NCI-H446 (cell line): ENCODE measurements around the gene PHYKPL.

ENCODE experiments used
- DNase-seq, 2 experiments: peaks; one replicate each; lab custom pipeline; 2025; lab: John Stamatoyannopoulos, UW

PHYKPL gene

DNA sequence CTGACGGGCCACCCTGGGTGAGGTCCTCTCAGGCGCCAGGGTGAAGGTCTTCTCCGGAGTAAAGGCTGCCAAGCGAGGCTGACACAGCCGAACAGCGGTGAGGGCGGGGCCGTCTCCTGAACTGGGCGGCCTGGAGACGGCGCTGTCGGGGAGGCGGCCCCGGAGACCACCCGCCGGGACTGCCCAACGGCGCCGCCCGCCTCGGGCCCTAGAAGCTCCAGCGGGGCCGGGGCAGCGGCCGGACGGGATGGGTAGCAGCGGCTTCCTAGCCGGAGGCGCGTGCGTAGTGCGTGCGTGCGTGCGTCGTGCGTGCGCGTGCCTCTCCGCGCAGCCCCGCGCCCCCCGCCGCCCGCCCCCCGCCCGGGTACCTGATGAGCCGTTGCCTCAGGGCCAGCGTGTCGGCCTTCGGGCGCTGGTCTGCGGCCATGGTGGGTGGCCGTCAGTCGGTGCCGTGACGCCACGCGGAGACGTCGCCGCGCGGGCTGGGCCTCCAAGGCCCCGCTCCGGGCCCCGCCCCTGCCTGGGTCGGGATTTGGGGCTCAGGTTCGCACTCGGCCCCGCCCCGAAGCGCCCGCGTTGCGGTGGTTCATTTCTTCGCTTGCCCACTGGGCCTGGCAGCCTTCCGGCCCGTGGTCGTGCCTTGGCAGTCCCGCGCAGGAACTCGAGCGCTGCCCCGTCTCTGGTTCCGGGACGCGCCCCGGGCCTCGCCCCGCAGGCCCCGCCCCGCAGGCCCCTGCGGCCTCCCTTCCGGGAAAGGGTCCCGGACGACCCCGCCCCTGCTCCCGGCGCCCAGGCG is at the start of gene PHYKPL:
Gene PHYKPL (minus strand): TSS at position 679 of the 796 bp plus-strand sequence. CDS start 252 bp downstream, at position 427.
- DNase-seq: peak; percentile 25 to 73

- DNase-seq: no peak
These were observed 49.8 kb upstream of the PHYKPL start for GRCh38 chr5:178282391-178282790.

DNA sequence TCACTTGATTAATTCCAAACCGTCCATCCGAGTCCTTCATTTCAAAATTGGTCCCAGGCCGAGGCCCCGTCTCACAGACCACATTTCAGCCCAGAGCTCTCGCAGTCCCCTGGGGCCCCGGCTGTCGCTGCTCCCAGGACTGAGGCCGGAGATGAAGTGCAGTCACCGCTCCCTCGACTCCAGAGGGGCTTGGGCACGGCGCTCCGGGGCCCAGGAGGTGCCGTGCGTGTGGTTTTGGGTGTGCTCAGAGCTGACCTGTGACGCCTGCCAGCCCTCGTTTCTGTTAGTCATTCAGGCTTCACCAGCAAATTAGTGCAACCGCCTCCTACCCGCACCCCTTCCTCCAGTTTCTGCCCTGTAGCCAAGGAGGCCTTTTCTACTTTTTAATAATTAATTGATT is 48.7 kb upstream of the PHYKPL start:
- DNase-seq: no peak

- DNase-seq: no peak
These were observed 48.0 kb upstream of the PHYKPL start for GRCh38 chr5:178280631-178281030.

- DNase-seq: peak in 1 of 2 experiments; percentile 60
These were observed 47.3 kb upstream of the PHYKPL start for GRCh38 chr5:178279723-178280438.

GRCh38 chr5:178279026-178279722 is 46.6 kb upstream of the PHYKPL start:
- DNase-seq: no peak

- DNase-seq: no peak
These were observed 45.9 kb upstream of the PHYKPL start for GRCh38 chr5:178278358-178279023.

DNA sequence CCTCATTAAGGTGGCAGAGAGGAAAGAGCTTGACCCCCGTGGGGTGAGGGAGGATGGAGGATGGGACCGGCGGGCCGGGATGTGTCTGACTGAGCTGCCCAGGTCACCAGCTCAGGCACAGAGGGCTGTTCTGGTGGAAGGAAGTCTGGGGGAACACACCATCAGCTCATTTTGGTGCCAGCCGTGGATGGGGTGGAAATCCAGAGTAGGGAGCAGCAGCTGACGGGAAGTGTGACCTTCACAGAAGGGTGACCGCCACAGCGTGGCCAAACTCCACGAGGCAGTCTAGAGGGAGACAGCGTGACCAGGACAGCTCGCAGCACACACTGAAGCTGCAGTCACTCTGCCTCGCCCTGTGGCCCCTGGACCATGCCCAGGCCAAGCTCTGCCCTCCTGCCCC is 45.3 kb upstream of the PHYKPL start:
- DNase-seq: no peak

DNA sequence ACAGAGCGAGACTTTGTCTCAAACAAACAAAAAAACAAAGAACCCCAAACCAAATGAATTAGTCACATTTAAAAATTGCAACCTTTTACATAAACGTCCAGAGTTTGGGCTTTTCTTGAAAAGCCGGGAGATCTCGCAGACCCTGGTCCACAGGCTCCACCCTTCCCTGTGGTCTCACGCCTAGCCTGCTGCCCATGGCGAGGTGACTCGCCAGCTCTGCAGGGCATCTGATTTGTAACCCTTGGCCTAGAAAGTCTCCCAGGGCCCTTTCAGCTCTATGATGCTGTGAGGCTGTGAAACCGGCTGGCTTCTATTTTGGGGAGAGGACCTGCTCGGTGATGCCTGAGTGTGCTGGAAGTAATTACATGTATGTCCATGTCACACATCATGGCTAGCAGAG is 44.7 kb upstream of the PHYKPL start:
- DNase-seq: no peak

DNA sequence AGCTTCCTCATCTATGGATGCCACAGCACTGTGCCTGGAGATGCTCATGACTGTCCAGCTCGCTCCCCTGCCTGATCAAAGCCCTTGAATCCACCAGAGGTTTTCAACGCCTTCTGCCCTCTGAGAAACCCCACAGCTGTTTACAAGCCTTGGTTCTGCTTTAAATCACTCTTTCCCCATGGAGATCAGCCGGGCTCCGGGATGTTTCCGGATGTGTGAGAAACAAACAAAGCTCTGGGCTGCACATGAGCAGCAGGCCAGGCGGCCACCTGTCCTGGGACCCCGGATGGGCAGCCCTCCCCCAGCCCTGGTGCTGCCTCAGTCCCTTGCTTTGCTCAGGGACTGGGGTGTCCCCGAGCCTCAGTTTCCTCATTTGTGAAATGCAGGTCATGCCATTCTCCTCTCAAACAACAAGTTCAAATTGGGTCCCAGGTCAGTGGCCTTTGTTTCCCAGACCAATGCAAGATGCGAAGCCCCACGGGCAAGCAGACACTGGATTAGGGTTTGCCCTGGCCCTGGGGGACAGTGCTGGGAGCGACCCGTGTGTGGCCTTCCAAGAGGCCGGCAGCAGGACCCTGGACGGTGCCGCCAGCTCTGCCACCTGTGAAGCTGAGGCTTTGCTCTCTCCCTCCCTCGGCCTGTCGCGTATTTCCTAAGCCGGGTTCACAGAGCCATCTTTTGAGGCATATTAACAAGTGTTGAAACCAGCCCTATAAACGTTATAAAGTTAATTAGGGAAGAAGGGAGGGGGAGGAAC is 42.4 kb upstream of the PHYKPL start:
- DNase-seq: no peak

DNA sequence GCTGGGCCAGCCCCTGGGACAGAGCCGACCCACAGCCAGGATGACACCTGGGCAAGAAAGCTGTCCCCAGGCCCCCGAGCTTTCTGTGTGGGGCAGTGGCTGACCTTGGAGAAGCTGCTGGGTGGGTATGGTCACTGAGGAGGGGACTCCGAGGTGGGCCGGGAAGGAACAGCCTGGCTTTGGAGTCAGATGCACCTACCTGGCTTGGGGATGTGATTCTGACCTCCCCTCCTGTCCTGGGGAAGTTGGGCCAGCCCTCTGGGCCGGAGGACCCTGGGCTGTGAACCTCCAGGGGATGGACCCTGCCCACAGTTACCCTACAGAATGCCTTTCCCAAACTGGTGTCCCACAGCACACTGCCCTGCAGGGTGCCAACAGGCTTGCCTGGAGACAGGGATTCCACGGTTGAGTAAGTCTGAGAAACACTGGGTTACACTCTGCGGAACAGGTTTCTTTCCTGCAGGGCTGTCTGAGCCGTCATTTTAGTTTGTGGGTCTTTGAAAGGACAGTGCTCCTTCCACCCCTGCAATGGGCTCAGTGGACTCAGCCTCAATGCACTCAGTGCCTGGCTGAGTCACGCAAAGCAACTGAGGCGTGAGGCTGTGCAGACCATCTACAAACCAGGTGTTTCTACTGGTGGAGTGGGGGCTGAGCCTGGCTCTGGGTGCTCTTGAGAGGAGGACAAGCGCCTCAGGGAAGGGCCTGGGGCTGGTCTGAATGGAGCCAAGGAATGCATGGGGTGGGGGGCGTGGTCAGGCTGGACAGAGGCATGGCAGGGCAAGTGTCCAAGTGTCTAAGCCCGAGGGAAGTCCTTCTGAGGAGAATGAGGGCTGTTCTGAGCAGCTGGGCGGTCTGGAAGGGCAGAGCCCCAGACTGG is 41.3 kb upstream of the PHYKPL start:
- no peak for DNase-seq

DNA sequence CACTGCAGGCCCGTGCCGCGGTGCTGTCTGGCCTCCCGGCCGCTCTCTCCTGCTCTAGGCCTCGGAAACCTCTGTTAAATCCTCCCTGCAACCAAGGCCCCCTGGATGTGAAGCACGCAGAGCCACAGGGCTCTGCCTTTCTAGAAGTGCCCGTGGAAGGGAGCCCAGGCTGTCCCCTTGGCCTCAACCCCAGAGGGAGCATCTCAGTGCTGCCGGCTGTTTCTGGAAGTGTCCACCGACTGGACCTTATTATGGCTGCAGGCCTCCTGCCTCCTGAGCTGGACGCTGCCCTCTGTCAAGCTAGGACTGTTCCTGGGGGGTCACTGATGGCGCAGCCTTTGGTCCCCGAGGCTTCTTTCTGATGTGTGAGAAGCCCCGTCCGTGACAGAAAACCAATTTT is 40.4 kb upstream of the PHYKPL start:
- DNase-seq: no peak

DNA sequence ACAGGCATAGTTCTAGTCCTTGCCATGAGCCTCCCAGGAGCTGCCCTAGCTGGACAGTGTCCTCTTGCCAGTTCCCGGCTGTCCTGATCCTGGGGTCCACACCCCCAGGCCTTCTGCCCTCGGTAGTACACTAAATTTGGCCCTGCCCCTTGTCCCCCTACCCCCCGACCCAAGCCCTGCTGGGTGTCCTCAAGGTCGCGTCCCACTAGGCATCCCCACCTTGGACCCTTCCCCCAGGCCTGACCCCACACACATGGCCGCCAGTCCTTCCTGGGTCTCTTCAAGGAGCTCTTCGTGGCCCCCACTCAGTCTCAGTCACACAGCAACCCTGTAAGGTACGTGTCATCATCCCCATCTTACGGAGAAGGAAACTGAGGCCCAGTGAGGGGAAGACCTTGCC is 40.0 kb upstream of the PHYKPL start:
- DNase-seq: no peak

DNA sequence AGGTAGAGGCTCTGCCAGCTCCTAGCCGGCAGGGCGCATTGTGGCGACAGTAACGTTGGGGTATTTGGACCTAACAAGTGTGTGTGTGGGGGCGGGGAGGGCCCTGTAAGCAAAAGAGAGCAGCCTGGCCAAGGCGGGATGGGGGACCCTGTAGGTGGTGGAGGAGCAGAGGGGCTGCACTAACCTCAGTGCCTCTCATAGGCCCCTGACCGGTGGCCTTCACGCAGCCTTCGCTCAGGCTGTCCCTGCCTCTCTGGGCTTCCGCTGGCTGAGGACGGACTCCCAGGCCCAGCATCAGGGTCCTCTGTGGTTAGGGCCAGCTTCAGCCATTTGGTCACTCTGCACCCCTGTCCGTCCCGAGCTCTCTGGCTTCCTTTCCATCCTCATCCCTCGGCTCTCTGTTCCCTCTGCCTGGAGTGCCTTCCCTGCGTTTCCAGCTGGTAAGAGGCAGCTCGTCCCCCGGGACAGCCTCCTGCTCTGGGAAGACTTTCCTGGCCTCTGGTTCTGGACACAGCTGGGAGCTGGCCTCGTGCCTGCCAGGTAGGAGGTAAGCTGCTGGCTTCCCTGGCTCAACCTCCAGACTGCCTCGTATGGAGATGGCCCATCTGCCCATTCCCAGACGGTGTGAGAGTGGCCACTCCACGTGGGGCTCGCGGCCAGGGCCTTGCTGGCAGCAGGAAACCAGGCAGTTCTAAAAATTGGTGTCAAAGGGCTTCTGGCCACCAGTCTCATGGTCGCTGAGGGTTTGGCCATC is 39.3 kb upstream of the PHYKPL start:
- no peak for DNase-seq

DNA sequence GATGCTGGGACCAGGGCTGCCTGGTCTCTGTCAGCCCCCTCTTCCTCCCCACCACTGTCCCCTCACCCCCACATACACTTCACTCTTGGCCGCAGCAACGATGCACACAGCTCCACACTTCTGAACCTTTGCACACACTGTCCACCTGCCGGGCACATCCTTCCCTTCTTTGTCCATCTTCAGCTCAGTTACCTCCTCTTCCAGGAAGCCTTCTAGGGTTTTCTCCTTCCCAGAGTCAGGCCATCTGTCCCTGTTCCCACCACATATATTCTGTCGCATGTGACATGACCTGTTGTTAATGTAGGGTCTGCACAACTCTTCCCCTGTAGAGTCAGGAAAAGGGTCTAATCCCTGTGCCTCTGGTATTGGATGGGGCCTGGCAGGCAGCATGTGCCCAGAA is 38.6 kb upstream of the PHYKPL start:
- DNase-seq: no peak

DNA sequence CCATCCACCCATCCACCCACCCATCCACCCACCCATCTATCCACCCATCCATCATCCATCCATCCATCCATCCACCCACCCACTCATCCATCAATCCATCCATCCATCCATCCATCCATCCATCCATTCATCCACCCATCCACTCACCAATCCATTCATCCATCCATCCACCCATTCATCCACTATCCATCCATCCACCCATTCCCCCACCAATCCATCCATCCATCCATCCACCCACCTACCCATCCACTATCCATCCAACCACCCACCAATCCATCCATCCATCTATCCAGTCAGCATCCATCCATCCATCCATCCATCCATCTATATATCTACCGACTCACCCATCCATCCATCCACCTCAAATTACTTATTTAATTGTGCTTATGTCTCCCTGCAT is 36.9 kb upstream of the PHYKPL start:
- DNase-seq: no peak

DNA sequence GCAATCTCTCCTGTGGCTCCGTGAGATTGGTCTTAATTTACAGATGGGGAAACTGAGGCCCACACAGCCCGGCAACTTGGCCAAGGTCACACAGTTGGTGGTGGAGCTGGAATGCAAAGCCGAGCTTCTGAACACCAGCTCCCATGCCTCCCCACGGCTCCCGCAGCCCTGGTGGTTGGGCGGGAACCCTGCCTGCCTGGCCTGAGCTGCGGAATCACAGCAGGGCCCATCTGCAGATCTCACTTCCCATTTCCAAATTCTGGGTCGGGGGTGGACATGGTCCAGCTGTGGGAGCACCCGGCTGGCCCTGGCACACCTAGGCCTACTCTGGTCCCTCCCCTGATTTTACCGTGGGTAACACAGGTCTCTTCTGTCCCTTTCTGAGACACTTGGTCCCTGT is 35.3 kb upstream of the PHYKPL start:
- no peak for DNase-seq

DNA sequence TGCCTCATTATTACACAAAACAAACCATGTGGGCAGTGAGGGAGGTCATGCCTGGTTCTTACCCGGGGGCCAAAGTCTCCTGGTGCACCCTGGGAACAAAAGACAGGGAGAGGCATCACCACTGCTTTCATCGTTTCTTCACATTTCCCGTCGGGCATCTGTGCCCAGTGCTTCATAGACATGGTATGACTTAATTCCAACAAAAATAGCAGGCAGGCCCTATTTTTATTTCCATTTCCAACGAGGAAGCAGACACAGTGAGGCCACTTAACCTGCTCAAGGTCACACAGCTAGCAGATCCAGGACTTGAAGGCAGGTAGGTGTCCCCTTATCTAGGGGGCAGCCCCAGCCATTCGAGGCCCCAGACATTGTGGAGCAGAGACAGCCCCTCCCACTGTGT is 34.6 kb upstream of the PHYKPL start:
- no peak for DNase-seq

DNA sequence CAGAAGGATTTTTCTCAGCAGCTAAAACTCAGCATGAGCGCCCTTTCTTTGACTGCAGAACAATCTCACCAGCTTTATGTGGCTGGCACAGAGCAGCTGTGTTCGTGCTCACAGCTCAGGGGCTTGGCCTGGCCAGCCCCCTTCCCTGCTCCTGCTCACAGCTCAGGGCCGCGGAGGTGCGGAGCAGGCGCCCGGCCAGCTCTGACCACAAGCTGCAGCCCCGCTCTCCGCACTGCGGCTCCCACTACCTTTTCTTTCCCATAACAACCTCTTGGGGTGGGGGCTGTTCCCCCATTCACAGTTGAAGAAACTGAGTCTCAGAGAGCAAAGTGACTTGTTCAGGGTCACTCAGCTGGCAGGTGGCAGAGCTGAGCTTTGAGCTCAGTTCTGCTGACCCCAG is 34.0 kb upstream of the PHYKPL start:
- DNase-seq: no peak

GRCh38 chr5:178265746-178266145 is 33.1 kb upstream of the PHYKPL start:
- DNase-seq: no peak
